ENCODE measurements around the gene NGDN.

NGDN gene

DNA sequence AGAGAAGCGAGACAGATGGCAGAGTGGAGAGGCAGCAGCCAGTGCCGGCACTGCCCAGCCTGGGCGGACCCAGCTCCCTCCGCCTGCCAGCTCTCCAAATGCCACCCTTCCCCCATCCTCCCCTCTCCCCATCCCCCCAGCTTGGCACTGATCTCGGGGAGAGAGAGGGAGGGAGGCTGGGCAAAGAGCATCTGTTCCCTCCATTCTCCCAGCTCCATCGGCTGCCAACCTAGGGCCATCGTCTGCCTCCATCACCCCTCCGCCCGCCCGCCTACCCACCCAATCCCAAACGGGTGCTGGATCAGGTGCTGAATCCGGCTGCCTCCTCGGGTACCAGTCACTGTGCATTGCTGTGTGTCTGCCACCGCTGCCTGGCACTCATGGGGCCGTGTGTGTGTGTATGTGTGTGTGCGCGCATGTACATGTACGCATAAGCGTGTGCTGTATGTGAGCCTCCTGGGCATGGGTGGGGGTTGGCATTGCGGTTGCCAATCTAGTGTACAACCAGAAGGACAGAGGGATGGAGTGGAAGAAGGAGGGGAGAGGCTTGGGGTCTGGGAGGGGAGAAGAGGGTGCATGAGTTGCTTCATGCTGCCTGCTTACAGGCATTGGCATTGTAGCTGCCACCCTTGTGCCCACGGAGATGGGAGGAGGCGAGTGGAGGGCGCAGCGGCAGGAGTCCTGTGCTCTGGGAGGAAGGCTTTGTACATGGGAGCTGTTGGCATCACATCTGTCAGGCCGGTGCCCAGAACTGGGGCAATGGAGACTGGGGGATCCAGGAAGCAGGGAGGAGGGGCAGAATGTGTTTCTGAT, 43.7 kb downstream of the NGDN start:
- DNase-seq (ENCODE audit: insufficient read length, low spot score) (no peak), FAIRE-seq (no peak)
- TF ChIP-seq POLR2A (IDR thresholded peaks at IDR 0.05; ENCODE audit: low read depth, low read length), result no peak

DNA sequence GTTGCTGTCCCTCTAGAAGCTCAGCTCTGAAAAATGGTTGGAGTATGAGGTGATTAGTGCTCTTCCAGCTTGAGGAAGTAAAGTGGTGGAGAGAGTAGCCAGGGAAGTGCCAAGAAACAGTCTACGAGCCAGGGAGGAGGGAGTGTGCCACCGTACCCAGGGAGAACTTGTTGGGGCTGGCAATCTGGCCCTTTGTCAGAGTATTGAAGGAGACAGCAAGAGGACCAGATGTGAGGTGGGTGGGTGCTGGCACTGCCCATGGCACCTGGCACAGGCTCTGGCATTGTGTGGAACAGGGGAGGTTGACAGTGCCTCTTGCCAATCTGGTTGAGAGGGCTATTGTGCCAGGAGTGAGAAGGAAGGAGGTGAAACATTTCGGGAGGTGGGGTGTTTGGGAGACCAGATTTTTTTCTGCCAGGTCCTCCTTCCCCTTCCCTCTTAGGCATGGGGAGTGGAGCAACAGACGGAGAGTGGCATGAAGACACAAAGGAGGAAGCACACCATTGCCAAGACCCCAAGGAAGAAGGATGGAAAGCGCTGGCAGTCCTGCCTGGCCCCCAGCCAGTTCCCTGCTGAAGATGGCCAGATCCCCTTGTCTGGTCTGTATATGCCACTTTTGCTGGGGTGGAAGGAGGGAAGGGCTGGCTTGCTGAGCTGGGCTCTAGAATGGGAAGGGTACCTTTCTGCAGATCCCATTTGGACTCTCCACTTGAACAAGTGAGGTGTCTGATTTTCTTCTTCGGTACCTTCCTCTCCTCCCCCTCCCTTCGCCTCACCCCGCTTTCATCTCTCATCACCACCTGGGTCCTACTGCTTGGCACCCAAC, 44.5 kb downstream of the NGDN start:
- TF ChIP-seq POLR2A (IDR thresholded peaks at IDR 0.05; ENCODE audit: low read depth, low read length), result no peak
- DNase-seq (ENCODE audit: insufficient read length, low spot score) (no peak), FAIRE-seq (no peak)

DNA sequence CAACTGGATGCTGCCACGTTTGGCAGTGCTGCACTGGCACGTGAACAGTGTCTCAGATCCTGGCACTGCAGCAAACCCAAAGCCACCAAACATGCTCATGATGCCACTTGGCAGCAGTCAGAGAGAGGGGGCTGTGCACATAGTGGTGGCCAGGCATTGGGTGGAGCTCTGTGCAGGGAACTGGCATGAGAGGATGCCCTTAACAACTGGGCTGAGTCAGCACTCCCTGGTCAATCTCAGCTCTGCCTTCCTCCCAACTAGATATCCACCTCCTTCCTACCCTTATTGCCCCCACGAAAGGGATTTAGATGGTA, 45.1 kb downstream of the NGDN start:
- FAIRE-seq (no peak), DNase-seq (ENCODE audit: insufficient read length, low spot score) (no peak)
- no peak for TF ChIP-seq POLR2A (IDR thresholded peaks at IDR 0.05; ENCODE audit: low read depth, low read length)

DNA sequence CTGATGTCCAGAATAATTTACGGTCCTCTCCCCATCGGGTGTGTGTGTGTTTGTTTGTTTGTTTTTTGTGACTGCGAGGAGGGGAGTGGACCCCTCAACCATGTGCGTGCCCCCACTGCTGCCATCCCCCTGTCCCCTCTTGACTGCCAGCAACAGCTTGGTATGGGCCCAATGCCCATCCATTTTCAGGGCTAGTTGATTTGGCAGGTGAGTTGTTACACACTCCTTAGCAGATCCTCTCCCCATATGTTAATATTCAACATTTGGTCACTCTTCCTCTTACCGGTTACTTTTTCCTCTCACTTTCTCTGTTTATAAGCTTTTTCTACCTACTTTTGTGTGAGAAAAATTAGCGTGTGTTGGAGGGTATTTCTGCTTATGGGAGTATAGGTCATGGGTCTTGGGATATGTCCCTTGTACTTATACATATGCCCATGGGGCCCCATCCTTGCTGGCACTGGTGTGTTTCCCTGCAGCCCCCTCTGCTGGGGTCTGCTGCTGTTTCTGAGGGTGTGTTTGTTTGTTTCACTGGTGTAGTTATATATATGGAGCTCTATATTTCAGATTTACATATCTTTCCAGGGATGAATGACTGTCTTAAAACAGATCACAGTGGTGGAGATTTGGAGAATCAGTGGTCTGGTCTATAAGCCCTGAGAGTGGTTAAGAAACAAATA, 48.3 kb downstream of the NGDN start:
- no peak for TF ChIP-seq POLR2A (IDR thresholded peaks at IDR 0.05; ENCODE audit: low read depth, low read length)
- DNase-seq (ENCODE audit: insufficient read length, low spot score), result no peak
- FAIRE-seq, result no peak

DNA sequence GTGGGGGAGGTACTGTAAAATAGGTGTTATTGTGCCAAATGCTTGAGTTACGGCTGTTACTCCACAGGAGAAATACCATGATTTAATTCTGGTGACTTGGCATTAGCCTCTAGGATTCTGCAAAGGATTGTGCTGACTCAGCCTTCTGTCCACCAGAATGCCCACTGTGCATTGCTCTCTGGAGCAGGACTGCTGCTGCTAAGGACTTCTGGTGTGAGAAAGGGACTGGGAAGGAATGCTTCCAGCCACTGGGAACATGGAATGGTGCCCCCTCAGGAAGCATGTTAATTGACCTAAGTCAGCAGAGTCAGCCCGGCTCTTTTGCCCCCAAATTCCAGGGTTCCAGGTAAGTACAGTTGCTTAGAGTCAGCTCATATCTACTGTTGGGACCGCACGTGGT, 49.2 kb downstream of the NGDN start:
- DNase-seq (ENCODE audit: insufficient read length, low spot score) (no peak), FAIRE-seq (no peak)
- no peak for TF ChIP-seq POLR2A (IDR thresholded peaks at IDR 0.05; ENCODE audit: low read depth, low read length)

DNA sequence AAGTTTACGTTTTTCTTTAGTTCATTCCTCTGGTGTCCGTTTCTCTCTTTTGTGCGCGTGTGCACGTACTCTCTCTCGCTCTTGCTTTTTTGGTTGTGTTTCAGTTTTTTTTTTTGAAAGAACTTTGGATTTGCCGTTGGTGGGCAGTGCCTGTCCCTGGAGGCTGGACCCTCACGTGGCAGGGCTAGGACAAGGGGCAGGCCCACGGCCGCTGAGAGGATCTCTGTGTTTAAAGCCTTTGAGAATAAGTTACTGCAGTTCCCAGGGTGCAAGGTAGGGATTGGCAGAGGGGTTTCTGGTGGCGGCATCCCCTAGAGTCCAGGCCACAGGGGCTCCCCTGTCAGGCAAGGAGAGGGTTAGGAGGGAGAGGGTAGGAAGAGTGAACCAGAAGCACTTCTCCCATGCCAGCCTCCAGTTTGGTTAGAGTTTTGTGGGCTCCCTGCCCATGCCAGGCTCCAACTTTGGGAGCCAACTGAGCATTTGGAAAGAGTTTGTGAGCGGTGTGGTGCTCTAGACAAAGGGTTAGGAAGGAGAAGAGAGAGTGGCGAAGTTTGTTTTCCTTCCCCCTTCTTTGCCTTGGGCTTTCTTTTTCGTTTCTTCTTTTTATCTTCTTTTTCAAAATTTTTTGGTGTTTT, 51.5 kb downstream of the NGDN start:
- TF ChIP-seq POLR2A (IDR thresholded peaks at IDR 0.05; ENCODE audit: low read depth, low read length), result no peak
- FAIRE-seq (no peak), DNase-seq (ENCODE audit: insufficient read length, low spot score) (no peak)

DNA sequence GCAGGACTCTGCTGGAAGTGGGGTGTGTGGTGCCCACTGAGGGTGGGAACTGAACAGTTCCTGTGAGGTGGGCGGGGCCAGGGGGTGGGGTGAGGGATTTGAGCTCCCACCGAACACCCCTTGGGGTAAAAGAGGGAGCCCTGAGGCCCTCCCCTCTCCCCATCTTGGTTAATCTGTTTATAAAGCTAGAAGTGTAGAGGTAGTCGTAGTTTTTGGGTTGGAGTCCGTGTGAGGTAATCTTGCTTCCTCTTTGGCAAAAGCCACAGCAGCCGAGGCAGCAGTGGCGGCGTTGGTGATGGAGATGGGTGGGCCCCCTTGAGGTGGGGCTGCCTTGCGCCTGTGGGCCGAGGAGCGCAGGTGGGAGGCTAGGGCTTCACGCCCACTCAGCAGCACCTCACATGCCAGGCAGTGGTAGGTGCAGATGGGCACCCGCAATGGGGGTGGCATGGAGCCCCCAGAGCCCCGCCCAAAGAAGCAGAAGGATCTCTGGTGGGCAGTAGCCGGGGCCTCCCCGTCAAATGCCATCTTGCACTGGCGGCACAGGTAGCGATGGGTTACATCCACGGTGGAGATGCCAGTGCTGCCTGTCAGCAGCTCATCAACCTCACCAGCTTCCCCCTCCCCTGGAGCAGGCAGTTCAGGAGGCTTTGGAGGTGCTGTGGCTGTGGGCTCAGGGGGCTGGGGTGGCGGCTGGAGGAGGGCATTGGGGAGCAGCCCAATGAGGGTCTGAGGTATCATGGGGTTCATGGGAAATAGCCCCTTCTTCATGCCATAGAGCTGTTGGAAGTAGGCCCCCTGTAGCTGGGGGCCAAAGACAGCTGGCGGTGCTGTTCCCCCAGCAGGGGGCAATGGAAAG, 52.5 kb downstream of the NGDN start:
- TF ChIP-seq POLR2A (IDR thresholded peaks at IDR 0.05; ENCODE audit: low read depth, low read length), result no peak
- FAIRE-seq (no peak), DNase-seq (ENCODE audit: insufficient read length, low spot score) (no peak)

DNA sequence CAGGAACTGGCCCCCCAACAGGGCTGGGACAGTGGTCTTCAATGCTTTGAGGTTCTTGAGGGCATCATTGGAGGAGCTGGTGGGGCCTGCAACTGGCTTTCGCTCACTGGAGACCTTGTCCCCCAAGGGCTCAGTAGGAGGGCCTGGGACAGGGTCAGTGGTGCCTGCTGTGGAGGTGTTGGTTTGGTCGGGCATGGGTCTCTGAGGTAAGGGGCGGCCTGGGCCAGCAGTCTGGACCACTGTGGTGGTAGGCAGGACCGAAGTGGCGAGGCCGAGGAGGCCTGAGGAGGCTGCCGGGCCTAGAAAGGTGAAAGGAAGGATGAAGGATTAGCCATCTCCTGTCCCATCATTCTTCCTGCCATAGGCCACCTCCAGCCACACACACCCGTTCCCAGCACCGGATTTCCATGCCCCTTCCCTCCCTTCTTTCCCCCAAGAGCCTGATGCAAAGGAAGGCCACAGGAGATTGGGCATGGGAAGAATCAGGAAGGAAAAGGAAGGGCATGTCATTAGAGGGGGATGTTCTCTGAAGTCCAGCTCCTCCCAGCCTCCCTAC, 53.2 kb downstream of the NGDN start:
- DNase-seq (ENCODE audit: insufficient read length, low spot score) (no peak), FAIRE-seq (no peak)
- TF ChIP-seq POLR2A (IDR thresholded peaks at IDR 0.05; ENCODE audit: low read depth, low read length), result no peak

DNA sequence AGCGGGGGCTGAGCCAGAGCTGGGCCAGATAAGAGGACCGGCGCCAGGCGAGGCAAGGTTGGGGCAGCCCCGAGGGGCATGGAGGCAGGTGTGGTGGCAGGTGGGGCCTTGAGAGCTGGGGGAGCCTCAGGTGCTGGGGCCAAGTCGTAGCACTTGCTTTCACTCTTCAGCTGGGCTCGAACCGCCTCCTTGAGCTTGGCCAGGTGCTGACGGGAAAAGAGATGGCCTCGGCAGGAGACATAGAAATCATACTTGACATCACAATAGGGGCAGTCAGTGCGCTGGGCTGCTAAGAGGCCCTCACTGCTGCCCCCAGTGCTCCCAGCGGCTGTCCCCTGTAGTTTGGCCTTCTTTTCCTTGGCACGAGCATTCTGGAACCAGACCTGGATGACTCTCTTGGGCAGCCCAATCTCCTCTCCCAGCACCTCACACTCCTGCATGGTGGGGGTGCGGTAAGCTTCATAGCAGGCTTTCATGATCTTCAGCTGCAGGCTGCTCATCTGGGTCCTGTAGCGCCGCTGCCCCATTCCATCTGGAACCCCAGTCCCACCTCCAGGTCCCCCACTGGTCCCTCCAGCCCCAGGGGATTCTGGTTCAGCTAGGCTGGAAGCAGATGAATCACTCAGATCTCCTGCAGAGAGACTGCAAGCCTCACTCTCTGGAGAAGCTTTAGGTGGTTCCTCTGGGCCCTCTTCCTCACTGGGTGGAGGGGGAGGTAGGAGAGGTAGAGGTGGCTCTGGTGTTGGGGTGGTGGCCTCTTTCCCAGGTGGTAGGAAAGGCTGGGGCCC, 53.9 kb downstream of the NGDN start:
- no peak for FAIRE-seq
- no peak for TF ChIP-seq POLR2A (IDR thresholded peaks at IDR 0.05; ENCODE audit: low read depth, low read length)

DNA sequence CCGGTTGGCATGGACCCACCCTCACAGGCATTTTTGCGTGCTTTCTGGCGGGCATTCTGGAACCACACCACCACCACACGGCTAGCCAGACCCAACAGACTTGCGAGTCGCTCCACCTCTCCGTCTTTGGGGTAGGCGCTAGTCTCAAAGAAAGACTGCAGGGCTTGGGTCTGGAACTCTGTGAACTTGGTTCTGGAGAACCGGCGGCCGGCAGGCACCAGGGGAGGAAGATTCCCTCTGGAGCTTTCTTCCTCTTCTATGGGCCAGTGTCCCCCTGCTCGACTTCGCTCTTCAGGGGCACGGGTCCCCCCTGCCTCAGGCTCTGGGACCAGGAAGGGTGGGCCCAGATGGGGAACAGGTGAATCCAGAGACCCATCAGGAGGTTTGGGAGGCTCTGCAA, 55.5 kb downstream of the NGDN start:
- TF ChIP-seq POLR2A (IDR thresholded peaks at IDR 0.05; ENCODE audit: low read depth, low read length), result no peak
- FAIRE-seq, result no peak
- no peak for DNase-seq (ENCODE audit: insufficient read length, low spot score)

More for the DNA sequence above, 53.9 kb downstream of the NGDN start:
- no peak for DNase-seq (ENCODE audit: insufficient read length, low spot score)

DNA sequence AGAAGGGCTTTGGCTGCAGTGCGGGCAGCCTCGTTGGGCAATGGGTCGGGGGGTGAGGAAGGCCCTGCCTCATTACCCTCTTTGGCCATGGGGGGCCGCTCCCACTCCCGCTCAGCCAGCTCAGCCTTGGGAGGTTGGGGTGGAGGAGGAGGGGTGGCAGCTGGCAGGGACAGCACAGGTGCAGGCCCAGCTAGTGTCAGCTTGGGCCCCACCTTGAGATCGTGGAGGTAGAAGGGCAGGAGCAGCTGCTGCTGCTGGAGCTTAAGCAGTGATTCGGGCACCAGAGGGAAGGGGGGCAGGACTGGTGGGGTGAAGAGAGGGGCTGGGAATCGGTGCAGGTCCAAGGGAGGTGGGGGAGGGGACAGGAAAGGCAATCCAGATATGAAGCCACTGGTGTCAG, 56.1 kb downstream of the NGDN start:
- no peak for TF ChIP-seq POLR2A (IDR thresholded peaks at IDR 0.05; ENCODE audit: low read depth, low read length)
- FAIRE-seq, result no peak
- DNase-seq (ENCODE audit: insufficient read length, low spot score), result no peak
